HepG2 (cell line): Measurements from ENCODE around the gene CCDC102B. TPM values are rescaled to one million over a fixed set of nuclear protein-coding genes. Genes with fewer than 3 reads are reported as not detected.

Experiments
- ATAC-seq: fragments of 200-7000 bp; cut with Tn5 transposase; 3 replicates; pipeline ENCODE4 v1.9.1; 2020; ENCODE audit warnings: mild to moderate bottlenecking, moderate library complexity
- BruUV-seq: library from RNA; stranded (reverse); fragments of 400-500 nt; replicated peaks from 2 replicates; lab custom pipeline; 2021; lab: Mats Ljungman, UMichigan
- CTCF ChIA-PET: fragments of 300-600 bp; formaldehyde crosslinking; extraction: SDS; loops from one replicate; lab custom pipeline; 2021; ENCODE audit warnings: low total read pairs, inconsistent platforms, low intra/inter-chr PET ratio; lab: Yijun Ruan, JAX
- POLR2A ChIA-PET: fragments of 350-600 bp; sonication (Branson Sonifier 250); formaldehyde crosslinking; loops from one replicate; lab custom pipeline; 2020; ENCODE audit warnings: antibody characterized with exemption, inconsistent platforms; lab: Yijun Ruan, JAX
- DNase-seq: peaks from one replicate; pipeline ENCODE4 v3.0.0-alpha.2; 2015; ENCODE audit warnings: low spot score
- FAIRE-seq: peaks from 3 replicates; lab custom pipeline; 2011; peaks lifted over from hg19 to GRCh38; lab: Jason Lieb, UNC
- H2AFZ ChIP-seq: one replicate; pipeline ENCODE4 v1.6.1; 2011; ENCODE audit warnings: low read length, inconsistent platforms
- H3K27ac ChIP-seq: fragments of 300-600 bp; 3 replicates; pipeline ENCODE4 v1.8.0; 2011; ENCODE audit warnings: mixed run types, mild to moderate bottlenecking, mixed read lengths, low read length, inconsistent platforms; ENCODE audit not compliant: insufficient read depth; ENCODE audit errors: extremely low read length
- H3K27me3 ChIP-seq, 2 experiments: fragments of 200-600 bp in 1 of 2; 2 replicates in 1 of 2; 3 replicates in 1 of 2; pipeline versions ENCODE4 v1.6.0 to v1.8.0; 2011; ENCODE audit warnings: low read length in 2 of 2, mild to moderate bottlenecking in 2 of 2, moderate library complexity in 2 of 2, inconsistent platforms in 1 of 2; ENCODE audit not compliant: insufficient read depth in 2 of 2, control insufficient read depth in 1 of 2
- H3K36me3 ChIP-seq, 2 experiments: fragments of 200-600 bp in 1 of 2; replicated peaks in 1 of 2; 2 replicates in 1 of 2; 3 replicates in 1 of 2; pipeline versions ENCODE4 v1.5.1 to v1.8.0; 2011; ENCODE audit warnings: low read length in 2 of 2, inconsistent platforms in 1 of 2; ENCODE audit not compliant: insufficient read depth in 2 of 2, control insufficient read depth in 1 of 2
- H3K4me1 ChIP-seq: 2 replicates; pipeline ENCODE4 v1.5.1; 2012; ENCODE audit warnings: low read length, inconsistent platforms; ENCODE audit not compliant: insufficient read depth
- H3K4me2 ChIP-seq: 2 replicates; pipeline ENCODE4 v1.6.0; 2011; ENCODE audit warnings: low read depth, low read length, inconsistent platforms
- H3K4me3 ChIP-seq, 3 experiments: fragments of 200-600 bp in 1 of 3; sonication (generic), shearing (Covaris generic) in 1 of 3; replicated peaks in 1 of 3; 2 replicates each; pipeline ENCODE4 v1.5.1; 2011 to 2016; ENCODE audit warnings: low read length in 3 of 3, inconsistent platforms in 2 of 3, low read depth in 2 of 3, mild to moderate bottlenecking in 2 of 3, control low read depth in 1 of 3, mixed read lengths in 1 of 3; ENCODE audit not compliant: insufficient read depth in 1 of 3
- H3K79me2 ChIP-seq: one replicate; pipeline ENCODE4 v1.6.1; 2011; ENCODE audit warnings: low read length, inconsistent platforms; ENCODE audit not compliant: insufficient read depth
- H3K9ac ChIP-seq: 2 replicates; pipeline ENCODE4 v1.6.0; 2011; ENCODE audit warnings: mild to moderate bottlenecking, low read depth, low read length, inconsistent platforms; ENCODE audit not compliant: insufficient read depth
- H3K9me3 ChIP-seq: 2 replicates; pipeline ENCODE4 v1.5.1; 2012; ENCODE audit warnings: mild to moderate bottlenecking, low read length
- H4K20me1 ChIP-seq: 2 replicates; pipeline ENCODE4 v1.6.0; 2011; ENCODE audit warnings: inconsistent platforms, mild to moderate bottlenecking, low read length, moderate library complexity; ENCODE audit not compliant: insufficient read depth
- MAFF ChIP-seq: IDR thresholded peaks from 2 replicates; pipeline ENCODE4 v1.6.1; 2011; ENCODE audit warnings: low read depth, low read length, improper control_type of control experiment
- MAFK ChIP-seq, 2 experiments: IDR thresholded peaks in 1 of 2; conservative IDR thresholded peaks in 1 of 2; 2 replicates each; pipeline ENCODE4 v1.6.1; 2011; ENCODE audit warnings: improper control_type of control experiment in 2 of 2, low read length in 2 of 2
- MATR3 ChIP-seq: sonication (generic); formaldehyde crosslinking; IDR thresholded peaks from 2 replicates; pipeline ENCODE4 v1.4.0; 2020; ENCODE audit warnings: missing genetic modification reagents
- PRDM10 ChIP-seq: sonication (generic); formaldehyde crosslinking; IDR thresholded peaks from 2 replicates; pipeline ENCODE4 v1.4.0; 2020; ENCODE audit warnings: low read depth, missing genetic modification reagents
- PRDM15 ChIP-seq: sonication (generic); formaldehyde crosslinking; IDR thresholded peaks from 2 replicates; pipeline ENCODE4 v1.4.0; 2020; ENCODE audit warnings: missing genetic modification reagents
- SPEN ChIP-seq: sonication (generic); formaldehyde crosslinking; IDR thresholded peaks from 2 replicates; pipeline ENCODE4 v1.5.1; 2020; ENCODE audit warnings: low read depth, mild to moderate bottlenecking, missing genetic modification reagents
- TCF7L2 ChIP-seq: IDR thresholded peaks from 2 replicates; pipeline ENCODE4 v1.6.1; 2011; ENCODE audit warnings: mild to moderate bottlenecking, low read depth, low read length, moderate library complexity
- ZNF691 ChIP-seq: sonication (generic); formaldehyde crosslinking; IDR thresholded peaks from 2 replicates; pipeline ENCODE4 v1.4.0; 2020; ENCODE audit warnings: missing genetic modification reagents, low read depth, mild to moderate bottlenecking, borderline replicate concordance
- ZNF704 ChIP-seq: sonication (generic); formaldehyde crosslinking; IDR thresholded peaks from 2 replicates; pipeline ENCODE4 v1.8.1; 2023; ENCODE audit warnings: mild to moderate bottlenecking, inconsistent platforms, moderate library complexity, missing genetic modification reagents, borderline replicate concordance
- WGBS: methylation state at CpG from one replicate; pipeline ENCODE4 v1.1.6; 2017; ENCODE audit warnings: low lambda C conversion rate; 5-methylcytosine and 5-hydroxymethylcytosine counted together
- in situ Hi-C: cut with HindIII; loops from 2 replicates; pipeline ENCODE4 v1.10.0; 2017; ENCODE audit warnings: low pct_unique_long_range_greater_than_20kb; ENCODE audit not compliant: extremely low pct_ligation_motif_present
- intact Hi-C: fragments of 100-400 bp; cut with micrococcal nuclease; formaldehyde crosslinking; loops from one replicate; pipeline ENCODE4 v1.10.0; 2022; ENCODE audit not compliant: unreplicated experiment
- polyA plus RNA-seq, 8 experiments: library from polyadenylated mRNA; depleted of rRNA in 3 of 8; stranded (reverse) in 7 of 8; unstranded in 1 of 8; fragments of >200 nt; fragmentation: Illumina TruSeq in 4 of 8; extraction: Trizol in 4 of 8; gene quantifications; 2 replicates each; pipeline versions ENCODE4 v1.2.1 to v1.2.3, GENCODE V29; 2011 to 2016; ENCODE audit warnings: low read depth in 4 of 8, missing spikeins in 1 of 8, mixed read lengths in 1 of 8; ENCODE audit not compliant: insufficient read depth in 1 of 8
- total RNA-seq, 5 experiments: library from RNA; depleted of rRNA; stranded (reverse); fragments of >200 nt; fragmentation: Illumina TruSeq; extraction: Trizol; gene quantifications; 2 replicates each; pipeline ENCODE4 v1.2.3, GENCODE V29; 2016; ENCODE audit warnings: low read depth in 1 of 5

Gene CCDC102B
- total and polyA plus RNA-seq, 2 of the 13 experiments (the other 11 are each of a cell fraction or from before 2014, with no cell fraction given): 2.3 to 3.7 TPM

- no peak overlapping the region for H3K4me3 ChIP-seq
- H3K4me1 ChIP-seq: no peaks in the 10 kb centered on the region
- POLR2A ChIA-PET: no interaction called here
- BruUV-seq: no TSS peak
- no peak overlapping the region for H2AFZ ChIP-seq
- no peak overlapping the region for H3K4me2 ChIP-seq
- no peaks in the 10 kb centered on the region for H4K20me1 ChIP-seq
- no peak for DNase-seq
- no peak overlapping the region for H3K9ac ChIP-seq
- H3K27me3 ChIP-seq: no peaks in the 10 kb centered on the region
- TF ChIP-seq MAFF (0 out of 2 replicates have a peak, but pooled peaks have one; percentile 11), MAFK (conservative IDR thresholded peaks at IDR 0.05 in 1 of 2, IDR thresholded peaks at IDR 0.05 in 1 of 2; ENCODE audit: low read length in 2 of 2) (peak; percentile 2 to 33; a peak in 1 of 4 replicates), ZNF704 (no peak)
- no peaks in the 10 kb centered on the region for H3K9me3 ChIP-seq
- no peak overlapping the region for H3K27ac ChIP-seq
- intact Hi-C loops: no loop called here
- H3K36me3 ChIP-seq: no peaks in the 10 kb centered on the region
- CTCF ChIA-PET: no interaction called here
- in situ Hi-C loops: no loop called here
- no peaks in the 10 kb centered on the region for H3K79me2 ChIP-seq
- FAIRE-seq: no peak
- no peak for ATAC-seq
Observed at GRCh38 chr18:68855491-68855890, 57.6 kb downstream of the CCDC102B start.

GRCh38 chr18:68861365-68861764, 63.5 kb downstream of the CCDC102B start:
- in situ Hi-C loops (no loop called here), intact Hi-C loops (no loop called here)
- Histone ChIP-seq H3K4me3 (no peak overlapping the region), H2AFZ (no peak overlapping the region), H3K27me3 (no peaks in the 10 kb centered on the region; a peak in 1 of 5 replicates), H3K27ac (no peak overlapping the region), H3K4me2 (no peak overlapping the region), H3K9ac (no peak overlapping the region), H3K36me3 (no peaks in the 10 kb centered on the region), H4K20me1 (no peaks in the 10 kb centered on the region), H3K9me3 (no peaks in the 10 kb centered on the region), H3K79me2 (no peaks in the 10 kb centered on the region), H3K4me1 (no peaks in the 10 kb centered on the region)
- ChIA-PET CTCF (no interaction called here), POLR2A (no interaction called here)
- FAIRE-seq (no peak), ATAC-seq (no peak), DNase-seq (no peak)
- 50% methylated on average over 2 of the region's 2 CpGs for WGBS
- no TSS peak for BruUV-seq
- no peak for TF ChIP-seq MATR3
- TF ChIP-seq TCF7L2: no peak
- no peak for TF ChIP-seq ZNF691
- no peak for TF ChIP-seq PRDM10 (CRISPR knock-in tag)
- no peak for TF ChIP-seq PRDM15
- TF ChIP-seq SPEN (CRISPR knock-in tag): no peak
